ENCODE measurements around the gene BOC. TPM values are rescaled to one million over a fixed set of nuclear protein-coding genes. Genes with fewer than 3 reads are reported as not detected.

BOC gene
- total and polyA plus RNA-seq, 2 of the 4 experiments (the other 2 are of a cell fraction) = 6.8 to 15.2 TPM

DNA sequence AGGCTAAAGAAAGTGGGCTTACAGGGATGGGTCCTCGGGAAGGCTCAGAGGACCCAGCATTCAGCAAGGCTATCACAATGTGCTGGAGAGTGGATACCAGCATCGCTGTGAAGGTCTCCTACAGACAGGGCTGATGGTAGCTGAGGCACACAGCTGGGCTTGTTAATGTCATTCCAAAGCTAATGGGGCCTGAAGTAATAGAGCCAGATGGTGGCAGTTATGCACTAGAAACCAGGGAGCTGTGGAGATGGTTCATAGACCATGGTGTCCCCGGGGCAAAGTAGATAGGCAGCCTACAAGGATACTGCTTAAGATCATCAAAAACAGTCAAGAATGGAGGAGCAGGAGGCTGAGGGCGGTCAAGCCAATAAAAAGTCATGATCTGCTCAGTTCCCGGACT lies 24.8 kb upstream of the BOC start:
- ChIA-PET CTCF (no interaction called here), POLR2A (ENCODE audit: unreplicated experiment) (no interaction called here)
- no peak overlapping the region for H3K18ac ChIP-seq (ENCODE audit: low read depth, low read length)
- no peak overlapping the region for H2AK5ac ChIP-seq (ENCODE audit: low read depth, low read length)
- no peak overlapping the region for H2BK15ac ChIP-seq (ENCODE audit: low read depth, low read length)
- DNase-seq = no peak
- H3K4ac ChIP-seq (ENCODE audit: low read depth, low read length) = no peak overlapping the region
- H3K4me1 ChIP-seq (ENCODE audit: control insufficient read depth, insufficient read depth, low read length) = peaks cover 4% of the 10 kb centered on the region; the same call in 1 of the 2 replicates
- H4K8ac ChIP-seq (ENCODE audit: low read depth in 2 of 2, low read length in 2 of 2) = no peak overlapping the region
- no peak overlapping the region for H3K27ac ChIP-seq (ENCODE audit: insufficient read depth, low read length)
- H3K9me1 ChIP-seq (ENCODE audit: insufficient read depth, low read length) = no peaks in the 10 kb centered on the region; the same call in 1 of the 2 replicates
- no peak overlapping the region for H4K91ac ChIP-seq (ENCODE audit: insufficient read depth, low read depth, low read length)
- no peak overlapping the region for H2BK20ac ChIP-seq (ENCODE audit: low read depth, low read length)
- no CpG with 5 or more reads among the region's 5 CpGs for WGBS, 2 experiments (ENCODE audit: extremely low coverage in 2 of 2, insufficient read length in 1 of 2)
- H3K56ac ChIP-seq (ENCODE audit: extremely low read depth, insufficient read depth, low read length) = no peak overlapping the region
- TF ChIP-seq MAFK (IDR thresholded peaks at IDR 0.05; ENCODE audit: low read depth, low read length) = no peak
- TF ChIP-seq CEBPB (IDR thresholded peaks at IDR 0.05; ENCODE audit: low read depth, low read length) = no peak
- TF ChIP-seq MXI1 (IDR thresholded peaks at IDR 0.05; ENCODE audit: borderline replicate concordance, low read depth, low read length) = no peak
- TF ChIP-seq RFX5 (IDR thresholded peaks at IDR 0.05; ENCODE audit: low read depth, low read length) = no peak
- TF ChIP-seq FOS (IDR thresholded peaks at IDR 0.05; ENCODE audit: low read depth, low read length) = no peak
- TF ChIP-seq, protein P1, sequence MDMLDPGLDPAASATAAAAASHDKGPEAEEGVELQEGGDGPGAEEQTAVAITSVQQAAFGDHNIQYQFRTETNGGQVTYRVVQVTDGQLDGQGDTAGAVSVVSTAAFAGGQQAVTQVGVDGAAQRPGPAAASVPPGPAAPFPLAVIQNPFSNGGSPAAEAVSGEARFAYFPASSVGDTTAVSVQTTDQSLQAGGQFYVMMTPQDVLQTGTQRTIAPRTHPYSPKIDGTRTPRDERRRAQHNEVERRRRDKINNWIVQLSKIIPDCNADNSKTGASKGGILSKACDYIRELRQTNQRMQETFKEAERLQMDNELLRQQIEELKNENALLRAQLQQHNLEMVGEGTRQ (IDR thresholded peaks at IDR 0.05; ENCODE audit: low read depth, low read length) = no peak
- TF ChIP-seq MAZ (IDR thresholded peaks at IDR 0.05; ENCODE audit: borderline replicate concordance, low read depth, low read length) = no peak
- no peak for TF ChIP-seq BHLHE40 (IDR thresholded peaks at IDR 0.05; ENCODE audit: low read depth, low read length)
- no peak for TF ChIP-seq CHD1 (IDR thresholded peaks at IDR 0.05; ENCODE audit: low read depth, low read length)
- no peak for TF ChIP-seq RCOR1 (IDR thresholded peaks at IDR 0.05; ENCODE audit: insufficient replicate concordance, low read length)
- TF ChIP-seq, protein P2, sequence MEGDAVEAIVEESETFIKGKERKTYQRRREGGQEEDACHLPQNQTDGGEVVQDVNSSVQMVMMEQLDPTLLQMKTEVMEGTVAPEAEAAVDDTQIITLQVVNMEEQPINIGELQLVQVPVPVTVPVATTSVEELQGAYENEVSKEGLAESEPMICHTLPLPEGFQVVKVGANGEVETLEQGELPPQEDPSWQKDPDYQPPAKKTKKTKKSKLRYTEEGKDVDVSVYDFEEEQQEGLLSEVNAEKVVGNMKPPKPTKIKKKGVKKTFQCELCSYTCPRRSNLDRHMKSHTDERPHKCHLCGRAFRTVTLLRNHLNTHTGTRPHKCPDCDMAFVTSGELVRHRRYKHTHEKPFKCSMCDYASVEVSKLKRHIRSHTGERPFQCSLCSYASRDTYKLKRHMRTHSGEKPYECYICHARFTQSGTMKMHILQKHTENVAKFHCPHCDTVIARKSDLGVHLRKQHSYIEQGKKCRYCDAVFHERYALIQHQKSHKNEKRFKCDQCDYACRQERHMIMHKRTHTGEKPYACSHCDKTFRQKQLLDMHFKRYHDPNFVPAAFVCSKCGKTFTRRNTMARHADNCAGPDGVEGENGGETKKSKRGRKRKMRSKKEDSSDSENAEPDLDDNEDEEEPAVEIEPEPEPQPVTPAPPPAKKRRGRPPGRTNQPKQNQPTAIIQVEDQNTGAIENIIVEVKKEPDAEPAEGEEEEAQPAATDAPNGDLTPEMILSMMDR (conservative IDR thresholded peaks at IDR 0.05; ENCODE audit: low read depth, low read length) = no peak
- TF ChIP-seq POLR2A (IDR thresholded peaks at IDR 0.05; ENCODE audit: low read depth, low read length) = no peak
- TF ChIP-seq RAD21 (IDR thresholded peaks at IDR 0.05; ENCODE audit: low read length) = no peak
- TF ChIP-seq, protein P3, sequence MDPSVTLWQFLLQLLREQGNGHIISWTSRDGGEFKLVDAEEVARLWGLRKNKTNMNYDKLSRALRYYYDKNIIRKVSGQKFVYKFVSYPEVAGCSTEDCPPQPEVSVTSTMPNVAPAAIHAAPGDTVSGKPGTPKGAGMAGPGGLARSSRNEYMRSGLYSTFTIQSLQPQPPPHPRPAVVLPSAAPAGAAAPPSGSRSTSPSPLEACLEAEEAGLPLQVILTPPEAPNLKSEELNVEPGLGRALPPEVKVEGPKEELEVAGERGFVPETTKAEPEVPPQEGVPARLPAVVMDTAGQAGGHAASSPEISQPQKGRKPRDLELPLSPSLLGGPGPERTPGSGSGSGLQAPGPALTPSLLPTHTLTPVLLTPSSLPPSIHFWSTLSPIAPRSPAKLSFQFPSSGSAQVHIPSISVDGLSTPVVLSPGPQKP (IDR thresholded peaks at IDR 0.05; ENCODE audit: borderline replicate concordance, low read depth, low read length) = no peak
- no peak overlapping the region for H4K5ac ChIP-seq (ENCODE audit: low read depth, low read length)
- H3K4me3 ChIP-seq (ENCODE audit: insufficient read depth, low read depth, low read length) = no peak overlapping the region
- no peak overlapping the region for H3K4me2 ChIP-seq (ENCODE audit: low read depth, low read length)
- H2BK120ac ChIP-seq (ENCODE audit: low read depth, low read length) = no peak overlapping the region
- H2AK9ac ChIP-seq (replicated peaks; ENCODE audit: low read depth, low read length, poor library complexity) = no peak overlapping the region
- dilution Hi-C loops (cut with HindIII; ENCODE audit: low sequenced_read_pairs, unreplicated experiment) (no loop called here), intact Hi-C loops (cut with micrococcal nuclease) (no loop called here), in situ Hi-C loops (cut with MboI; ENCODE audit: low sequenced_read_pairs) (no loop called here)
- no peaks in the 10 kb centered on the region for H3K36me3 ChIP-seq (ENCODE audit: control insufficient read depth, insufficient read depth, low read length)
- H2AFZ ChIP-seq (replicated peaks; ENCODE audit: low read length, poor library complexity) = no peak overlapping the region
- ATAC-seq (ENCODE audit: low read depth) = no peak
- no peaks in the 10 kb centered on the region for H3K79me1 ChIP-seq (ENCODE audit: low read depth in 1 of 2, low read length in 2 of 2)
- peaks cover 8% of the 10 kb centered on the region; the same call in 1 of the 2 replicates for H3K9me3 ChIP-seq (ENCODE audit: control insufficient read depth, insufficient read depth, low read length)
- H3K27me3 ChIP-seq (ENCODE audit: control insufficient read depth, insufficient read depth, low read length) = peaks cover 2% of the 10 kb centered on the region; the same call in 1 of the 2 replicates
- H3K23ac ChIP-seq (ENCODE audit: low read depth, low read length) = no peak overlapping the region
- no peaks in the 10 kb centered on the region for H4K20me1 ChIP-seq (ENCODE audit: insufficient read depth, low read length)
- H3K9ac ChIP-seq (ENCODE audit: low read depth, low read length) = no peak overlapping the region
- no TSS peak for BruUV-seq (replicated peaks)
- no peak overlapping the region for H3K14ac ChIP-seq (replicated peaks; ENCODE audit: low read depth, low read length)
- H2BK5ac ChIP-seq (ENCODE audit: low read depth, low read length, poor library complexity, severe bottlenecking) = no peak overlapping the region
